Mammary epithelial cell (primary cell): Measurements from ENCODE around the gene SLC2A8.

Experiments used
- EZH2 ChIP-seq: IDR thresholded peaks from 2 replicates; pipeline ENCODE4 v1.6.1; 2012; ENCODE audit warnings: low read length, inconsistent platforms, borderline replicate concordance
- TF ChIP-seq, protein P1 (sequence below), 2 donors: IDR thresholded peaks in 1 of 2; conservative IDR thresholded peaks in 1 of 2; 2 replicates each; pipeline ENCODE4 v1.5.1; 2011 to 2012; ENCODE audit warnings: inconsistent platforms in 2 of 2, low read length in 2 of 2, mild to moderate bottlenecking in 2 of 2, control low read depth in 1 of 2, low read depth in 1 of 2; ENCODE audit not compliant: insufficient read depth in 1 of 2; ENCODE audit errors: extremely low read depth in 1 of 2

DNA sequence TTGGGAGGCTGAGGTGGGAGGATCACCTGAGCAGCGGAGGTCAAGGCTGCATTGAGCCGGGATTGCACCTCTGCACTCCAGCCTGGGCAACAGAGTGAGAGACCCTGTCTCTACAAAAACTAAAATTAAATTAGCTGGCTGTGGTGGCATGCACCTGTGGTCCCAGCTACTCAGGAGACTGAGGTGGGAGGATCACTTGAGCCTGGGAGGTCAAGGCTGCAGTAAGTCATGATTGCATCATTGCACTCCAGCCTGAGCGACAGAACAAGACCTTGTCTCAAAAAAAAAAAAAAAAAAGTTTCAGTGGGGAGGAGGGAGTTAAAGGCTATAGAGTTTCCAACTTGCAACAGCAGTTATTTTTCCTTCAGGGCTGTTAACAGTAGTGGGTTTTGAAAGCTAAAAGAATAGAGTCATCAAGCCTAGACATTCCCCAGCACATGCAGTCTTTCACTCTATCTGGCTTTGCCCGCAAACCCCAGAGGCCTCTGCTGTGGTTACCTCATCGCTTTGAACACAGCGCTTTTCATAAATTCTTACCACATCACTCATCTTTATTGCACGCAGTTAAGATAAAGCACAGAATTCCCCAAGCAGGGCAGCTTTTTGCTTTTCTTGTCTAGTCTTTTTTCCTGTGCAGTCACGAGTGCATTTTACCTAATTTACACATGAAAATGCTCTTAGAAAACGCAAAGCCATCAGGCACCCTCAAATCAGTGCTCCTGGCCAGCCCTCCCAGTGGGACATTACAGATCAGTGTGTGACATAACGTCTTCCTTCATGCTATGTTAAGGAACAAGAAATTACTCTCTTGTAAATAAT is 8.7 kb upstream of the SLC2A8 start:
- no peak for TF ChIP-seq EZH2
- TF ChIP-seq, protein P1, sequence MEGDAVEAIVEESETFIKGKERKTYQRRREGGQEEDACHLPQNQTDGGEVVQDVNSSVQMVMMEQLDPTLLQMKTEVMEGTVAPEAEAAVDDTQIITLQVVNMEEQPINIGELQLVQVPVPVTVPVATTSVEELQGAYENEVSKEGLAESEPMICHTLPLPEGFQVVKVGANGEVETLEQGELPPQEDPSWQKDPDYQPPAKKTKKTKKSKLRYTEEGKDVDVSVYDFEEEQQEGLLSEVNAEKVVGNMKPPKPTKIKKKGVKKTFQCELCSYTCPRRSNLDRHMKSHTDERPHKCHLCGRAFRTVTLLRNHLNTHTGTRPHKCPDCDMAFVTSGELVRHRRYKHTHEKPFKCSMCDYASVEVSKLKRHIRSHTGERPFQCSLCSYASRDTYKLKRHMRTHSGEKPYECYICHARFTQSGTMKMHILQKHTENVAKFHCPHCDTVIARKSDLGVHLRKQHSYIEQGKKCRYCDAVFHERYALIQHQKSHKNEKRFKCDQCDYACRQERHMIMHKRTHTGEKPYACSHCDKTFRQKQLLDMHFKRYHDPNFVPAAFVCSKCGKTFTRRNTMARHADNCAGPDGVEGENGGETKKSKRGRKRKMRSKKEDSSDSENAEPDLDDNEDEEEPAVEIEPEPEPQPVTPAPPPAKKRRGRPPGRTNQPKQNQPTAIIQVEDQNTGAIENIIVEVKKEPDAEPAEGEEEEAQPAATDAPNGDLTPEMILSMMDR (conservative IDR thresholded peaks at IDR 0.05 in 1 of 2, IDR thresholded peaks at IDR 0.05 in 1 of 2; ENCODE audit: extremely low read depth in 1 of 2, insufficient read depth in 1 of 2, low read depth in 1 of 2, low read length in 2 of 2): no peak
